ENCODE results near the gene PRSS12.

GRCh38 chr4:118249890-118250289, 102.9 kb downstream of the PRSS12 start:
- TF ChIP-seq CTCF (IDR thresholded peaks at IDR 0.05) (no peak), POLR2AphosphoS5 (IDR thresholded peaks at IDR 0.05) (no peak)
